GM21360 (cell line): ENCODE results near the gene AGAP9.
A peak's percentile ranks its signal among the peaks of the same experiment; 100 is the strongest.
"Not testable (repeated sequence)": the region's sequence is repeated elsewhere in the genome, so short reads cannot be mapped to it uniquely, and the experiment has no call there.

Experiments
- ATAC-seq: cut with Tn5 transposase; IDR thresholded peaks from one replicate; pipeline ENCODE4 v1.9.1; 2021; ENCODE audit warnings: mild to moderate bottlenecking, moderate library complexity; ENCODE audit not compliant: unreplicated experiment

AGAP9 gene

GRCh38 chr10:47489630-47490029 is 33.8 kb downstream of the AGAP9 start:
- not testable (repeated sequence) for ATAC-seq

- not testable (repeated sequence) for ATAC-seq
These were observed 37.5 kb downstream of the AGAP9 start for GRCh38 chr10:47485943-47486342.

DNA sequence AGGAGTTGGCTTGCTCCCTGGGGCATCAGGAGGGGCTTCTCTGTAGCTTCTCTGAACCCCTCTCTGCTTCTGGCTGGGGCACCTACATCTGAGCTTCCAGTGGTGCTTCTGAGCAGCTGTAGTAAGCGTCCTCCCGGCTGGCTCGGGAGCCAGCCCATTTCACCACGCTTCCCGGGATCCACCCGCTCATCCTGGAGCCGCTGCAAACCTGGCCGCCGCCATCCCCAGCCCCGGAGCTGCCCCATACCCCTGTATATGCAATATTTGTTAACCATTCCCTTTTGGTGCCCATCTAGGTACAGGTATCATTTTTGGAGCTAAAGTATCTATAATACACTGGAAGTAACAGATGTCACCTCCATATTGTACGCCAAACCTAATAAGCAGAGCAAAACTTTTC is 38.7 kb downstream of the AGAP9 start:
- not testable (repeated sequence) for ATAC-seq

DNA sequence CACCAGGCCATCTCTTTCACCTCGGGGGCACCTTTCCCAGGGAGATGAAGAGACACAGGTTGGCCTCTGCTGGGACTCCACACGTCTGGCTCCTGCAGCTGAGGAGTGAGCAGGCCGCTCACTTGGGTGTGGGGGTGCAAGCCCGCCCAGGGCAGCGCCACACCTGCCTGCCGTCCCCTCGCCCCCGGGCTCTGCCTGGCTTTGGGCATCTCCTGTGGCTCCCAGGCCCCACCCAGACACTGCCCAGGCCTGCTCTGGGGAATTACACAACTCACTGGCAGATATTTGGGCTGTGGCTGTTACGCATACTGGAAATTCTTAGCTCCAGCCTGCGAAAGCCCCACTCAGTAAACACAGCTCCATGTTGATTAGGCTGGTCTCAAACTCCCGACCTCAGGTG is 39.5 kb downstream of the AGAP9 start, which contains the start of gene ANXA8:
Gene ANXA8, minus strand, starts transcription at position 193 of the 400 bp plus-strand sequence. Its CDS starts 182 bp downstream, at position 11.
- ATAC-seq = not testable (repeated sequence)

- not testable (repeated sequence) for ATAC-seq
These were observed 41.1 kb downstream of the AGAP9 start for GRCh38 chr10:47482367-47482766.

- not testable (repeated sequence) for ATAC-seq
These were observed 41.7 kb downstream of the AGAP9 start for GRCh38 chr10:47481768-47482181.

DNA sequence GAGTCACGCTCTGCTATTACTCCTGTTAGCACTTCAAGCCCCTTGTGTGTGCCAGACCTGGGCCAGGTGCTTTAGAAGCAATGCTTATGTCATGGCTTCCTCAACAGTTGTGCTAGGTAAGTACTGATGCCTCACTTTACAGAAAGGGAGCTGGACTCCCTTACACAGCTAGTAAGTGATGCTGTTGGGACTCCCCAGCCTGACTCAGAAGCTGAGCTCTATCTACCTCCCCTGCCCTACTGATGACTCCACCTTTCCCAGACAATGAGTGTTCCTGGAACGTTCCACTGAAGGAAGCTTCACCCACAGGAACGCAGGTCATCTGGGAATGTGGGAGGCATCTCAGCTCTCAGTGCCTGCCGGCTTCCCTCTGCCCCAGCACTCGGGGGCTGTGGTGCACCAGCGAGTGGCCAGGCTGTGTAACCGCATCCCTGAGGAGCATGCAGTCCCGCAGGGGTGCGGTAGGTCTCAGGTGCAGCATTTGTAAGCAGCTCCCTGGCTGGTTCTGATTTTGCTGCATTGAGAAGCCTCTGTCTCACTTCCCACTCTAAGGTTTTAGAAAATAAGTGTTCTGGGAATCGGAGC is 42.2 kb downstream of the AGAP9 start:
- ATAC-seq = not testable (repeated sequence)

GRCh38 chr10:47480133-47480532 is 43.3 kb downstream of the AGAP9 start:
- ATAC-seq = not testable (repeated sequence)

DNA sequence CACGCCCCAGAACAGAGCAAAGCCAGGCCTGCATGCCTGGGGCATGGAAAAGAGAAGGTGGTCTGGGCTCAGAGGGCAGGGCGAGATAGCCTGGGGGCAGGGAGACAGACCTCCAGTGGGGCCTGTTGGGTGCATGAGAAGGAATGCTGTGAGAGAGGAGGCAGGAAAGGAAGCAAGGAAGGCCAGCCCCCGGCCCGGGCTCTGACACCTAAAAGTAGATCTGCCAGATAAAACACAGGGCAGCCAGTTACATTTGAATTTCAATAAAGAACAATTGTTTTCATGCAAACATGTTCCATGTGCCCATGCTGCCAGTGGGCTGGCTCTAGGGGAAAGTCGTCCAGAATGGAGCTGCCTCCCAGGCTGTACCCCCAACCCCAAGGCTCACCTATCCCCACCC is 45.3 kb downstream of the AGAP9 start:
- not testable (repeated sequence) for ATAC-seq

DNA sequence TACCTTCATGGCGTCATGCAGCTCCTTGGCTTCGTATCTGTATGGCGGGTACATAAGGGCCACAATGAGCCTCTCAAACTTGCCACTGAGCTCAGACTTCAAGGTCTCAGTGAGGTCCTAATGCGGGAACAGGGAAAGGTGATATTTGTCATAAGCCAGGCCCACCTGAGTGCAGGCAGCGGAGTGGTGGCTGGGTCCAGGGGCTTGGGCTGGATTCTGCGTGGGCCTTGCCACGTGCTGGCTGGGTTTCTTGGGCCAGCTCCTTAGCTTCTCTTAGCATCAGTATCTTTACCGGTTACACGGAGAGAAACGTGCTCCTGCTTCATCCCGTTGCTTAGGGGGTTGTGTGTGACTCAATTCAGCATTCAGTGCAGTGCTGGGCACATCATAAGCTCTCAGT is 46.4 kb downstream of the AGAP9 start:
- ATAC-seq = not testable (repeated sequence)

GRCh38 chr10:47475101-47475500 is 48.3 kb downstream of the AGAP9 start:
- ATAC-seq = not testable (repeated sequence)

DNA sequence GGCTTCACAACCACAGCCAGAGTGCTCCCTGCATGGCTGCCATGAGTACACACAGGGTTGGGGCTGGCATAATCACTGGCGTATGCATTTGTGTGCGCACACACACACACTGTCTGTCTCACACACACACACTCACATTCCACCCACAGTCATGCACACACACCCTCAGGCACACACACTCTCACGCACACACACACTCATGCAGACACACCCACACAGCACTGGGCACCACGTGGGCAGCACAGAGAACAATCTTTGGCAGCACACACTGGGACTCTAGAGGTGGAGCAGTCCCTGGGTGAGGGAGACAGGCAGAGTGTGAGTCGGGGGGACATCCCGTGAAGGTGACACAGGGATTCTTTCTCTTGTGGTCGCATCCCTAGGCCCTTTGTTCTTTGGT is 49.9 kb downstream of the AGAP9 start:
- not testable (repeated sequence) for ATAC-seq

DNA sequence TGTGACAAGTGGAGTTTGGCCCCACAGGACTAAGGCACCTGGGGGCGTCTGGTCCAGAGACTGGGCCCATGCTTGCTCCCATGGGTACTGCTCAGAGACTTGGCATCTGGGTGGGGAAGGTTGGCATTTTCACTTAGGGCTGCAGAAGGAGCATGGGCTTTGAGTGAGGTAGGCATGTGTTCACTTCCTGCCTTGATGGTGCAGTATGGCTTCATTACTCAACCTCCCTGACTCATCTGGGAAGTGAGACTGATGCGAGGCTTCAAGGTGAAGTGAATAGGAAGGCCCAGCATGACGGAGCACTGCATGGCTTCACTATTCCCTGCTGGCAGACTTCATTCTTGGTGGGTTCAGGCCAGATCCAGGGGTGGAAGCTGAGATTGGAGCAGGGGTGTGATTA is 50.8 kb downstream of the AGAP9 start:
- ATAC-seq = peak; percentile 75

- not testable (repeated sequence) for ATAC-seq
These were observed 51.4 kb downstream of the AGAP9 start for GRCh38 chr10:47472072-47472471.

GRCh38 chr10:47468731-47469528 is 54.5 kb downstream of the AGAP9 start:
- not testable (repeated sequence) for ATAC-seq

DNA sequence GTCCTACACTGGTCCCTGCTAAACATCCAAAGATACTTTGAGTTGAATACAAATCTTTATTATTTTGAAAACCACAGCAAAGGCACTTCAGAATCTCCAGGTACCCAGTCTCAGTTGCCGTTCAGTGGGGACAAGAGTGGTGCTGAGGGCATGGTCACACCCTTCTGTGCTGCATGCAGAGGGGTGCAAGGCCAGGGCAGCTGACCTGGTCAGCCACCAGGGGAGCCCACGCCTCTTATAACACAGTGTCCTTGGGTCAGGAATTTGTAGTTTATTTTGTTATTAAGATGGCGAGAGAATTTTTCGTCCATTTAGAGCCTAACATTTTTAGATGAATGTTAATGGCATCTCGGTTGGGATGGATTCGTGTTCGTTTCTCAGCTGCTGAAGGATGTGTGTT is 55.5 kb downstream of the AGAP9 start:
- not testable (repeated sequence) for ATAC-seq

- not testable (repeated sequence) for ATAC-seq
These were observed 56.0 kb downstream of the AGAP9 start for GRCh38 chr10:47467458-47467857.

DNA sequence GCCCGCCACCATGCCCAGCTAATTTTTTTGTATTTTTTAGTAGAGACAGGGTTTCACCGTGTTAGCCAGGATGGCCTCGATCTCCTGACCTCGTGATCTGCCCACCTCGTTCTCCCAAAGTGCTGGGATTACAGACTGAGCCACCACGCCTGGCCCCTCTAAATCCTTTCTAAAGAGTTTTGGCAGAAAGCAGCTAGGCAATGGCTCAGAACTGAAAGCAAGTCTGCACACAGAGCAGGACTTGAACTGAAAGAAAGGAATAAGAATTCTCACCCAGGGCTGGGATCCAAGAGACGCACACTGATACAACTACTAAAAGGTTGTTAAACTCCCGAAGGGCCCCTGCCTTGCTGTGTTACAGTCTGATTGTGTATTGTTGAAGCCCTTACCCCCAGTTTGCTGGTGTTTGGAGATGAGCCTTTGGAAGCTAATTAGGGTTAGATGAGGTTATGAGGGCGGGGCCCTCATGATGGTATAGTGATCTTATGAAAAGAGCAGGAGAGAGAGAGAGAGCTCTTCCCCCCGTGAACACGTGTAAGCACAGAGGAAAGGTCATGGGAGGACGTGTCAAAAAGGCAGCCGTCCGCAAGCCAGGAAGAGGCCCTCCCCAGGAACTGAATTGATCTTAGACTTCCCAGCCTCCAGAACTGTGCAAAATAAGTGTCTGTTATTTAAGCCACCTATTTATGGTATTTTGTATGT is 58.1 kb downstream of the AGAP9 start:
- not testable (repeated sequence) for ATAC-seq

DNA sequence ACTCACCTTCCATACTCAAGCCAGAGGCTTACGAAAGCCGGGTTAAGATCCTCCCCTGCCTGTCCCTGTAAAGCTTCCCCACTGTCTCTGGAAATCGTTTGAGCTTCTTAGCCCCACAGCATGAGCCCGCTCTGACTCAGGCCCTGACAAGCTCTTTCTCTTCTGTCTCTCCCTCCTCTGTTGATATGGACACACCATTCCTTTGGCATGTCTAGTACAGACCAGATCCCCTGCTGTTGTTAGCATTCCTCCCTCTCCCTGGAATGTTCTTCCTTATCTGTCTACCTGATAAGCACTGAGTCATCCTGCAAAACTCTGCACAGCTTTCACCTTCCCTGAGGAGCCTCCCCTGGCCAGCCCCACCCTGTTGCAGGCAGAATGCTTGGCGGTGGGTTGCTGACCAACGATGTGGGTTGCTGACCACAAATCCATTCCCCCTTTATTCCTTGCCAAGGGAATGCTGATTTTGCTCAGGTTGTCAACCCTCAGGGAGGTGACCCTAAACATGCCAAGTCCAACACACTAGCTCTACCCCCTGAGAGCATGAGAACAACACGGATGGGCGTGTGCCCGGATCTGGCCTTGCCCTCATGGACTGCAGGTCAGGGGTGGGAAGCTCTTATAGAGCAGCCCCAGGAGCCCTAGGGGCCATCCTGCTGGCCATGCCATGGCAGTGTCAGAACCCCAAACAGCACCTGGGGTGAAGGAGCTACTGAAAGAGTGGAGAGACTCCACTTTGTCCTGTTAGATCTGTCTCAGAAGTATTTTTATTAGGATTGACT is 60.7 kb downstream of the AGAP9 start:
- ATAC-seq = not testable (repeated sequence)

- ATAC-seq = not testable (repeated sequence)
These were observed 62.2 kb downstream of the AGAP9 start for GRCh38 chr10:47461261-47461687.
